GM20431 (cell line): ENCODE results near the gene PIK3CD.
"Not testable (repeated sequence)": the region's sequence is repeated elsewhere in the genome, so short reads cannot be mapped to it uniquely, and the experiment has no call there.

Experiments
- in situ Hi-C: fragments of 300-500 bp; cut with MseI, MboI; formaldehyde crosslinking; loops from one replicate; pipeline ENCODE4 v1.15.0; 2020; ENCODE audit warnings: low sequenced_read_pairs; ENCODE audit not compliant: unreplicated experiment

The PIK3CD gene

DNA sequence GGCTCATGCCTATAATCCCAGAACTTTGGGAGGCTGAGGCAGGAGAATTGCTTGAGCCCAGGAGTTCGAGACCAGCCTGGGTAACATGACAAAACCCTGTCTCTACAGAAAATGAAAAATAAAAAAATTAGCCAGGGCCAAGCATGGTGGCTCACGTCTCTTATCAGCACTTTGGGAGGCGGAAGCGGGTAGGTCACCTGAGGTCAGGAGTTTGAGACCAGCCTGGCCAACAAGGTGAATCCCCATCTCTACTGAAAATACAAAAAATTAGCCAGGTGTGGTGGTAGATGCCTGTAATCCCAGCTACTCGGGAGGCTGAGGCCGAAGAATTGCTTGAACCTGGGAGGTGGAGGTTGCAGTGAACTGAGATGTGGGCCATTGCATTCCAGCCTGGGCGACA lies 61.2 kb downstream of the PIK3CD start:
- in situ Hi-C loops, result not testable (repeated sequence)

- in situ Hi-C loops, result no loop called here
Measured at GRCh38 chr1:9714257-9714718, 62.8 kb downstream of the PIK3CD start.

DNA sequence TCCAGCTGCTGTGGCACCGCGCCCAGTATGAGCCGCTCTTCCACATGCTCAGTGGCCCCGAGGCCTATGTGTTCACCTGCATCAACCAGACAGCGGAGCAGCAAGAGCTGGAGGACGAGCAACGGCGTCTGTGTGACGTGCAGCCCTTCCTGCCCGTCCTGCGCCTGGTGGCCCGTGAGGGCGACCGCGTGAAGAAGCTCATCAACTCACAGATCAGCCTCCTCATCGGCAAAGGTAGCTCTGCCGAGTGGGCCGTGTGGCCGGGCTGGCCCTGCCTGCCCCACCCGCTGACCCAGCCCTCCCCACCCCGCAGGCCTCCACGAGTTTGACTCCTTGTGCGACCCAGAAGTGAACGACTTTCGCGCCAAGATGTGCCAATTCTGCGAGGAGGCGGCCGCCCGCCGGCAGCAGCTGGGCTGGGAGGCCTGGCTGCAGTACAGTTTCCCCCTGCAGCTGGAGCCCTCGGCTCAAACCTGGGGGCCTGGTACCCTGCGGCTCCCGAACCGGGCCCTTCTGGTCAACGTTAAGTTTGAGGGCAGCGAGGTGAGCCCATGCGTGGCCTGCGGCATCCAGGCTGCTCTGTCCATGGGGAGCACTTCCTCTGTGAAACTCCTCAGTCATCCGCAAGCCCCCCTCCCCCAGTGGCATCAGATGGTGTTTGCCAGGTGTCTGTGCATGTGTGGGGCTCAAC lies 64.2 kb downstream of the PIK3CD start:
- in situ Hi-C loops, result no loop called here

GRCh38 chr1:9716404-9717192 lies 65.1 kb downstream of the PIK3CD start:
- in situ Hi-C loops, result no loop called here

DNA sequence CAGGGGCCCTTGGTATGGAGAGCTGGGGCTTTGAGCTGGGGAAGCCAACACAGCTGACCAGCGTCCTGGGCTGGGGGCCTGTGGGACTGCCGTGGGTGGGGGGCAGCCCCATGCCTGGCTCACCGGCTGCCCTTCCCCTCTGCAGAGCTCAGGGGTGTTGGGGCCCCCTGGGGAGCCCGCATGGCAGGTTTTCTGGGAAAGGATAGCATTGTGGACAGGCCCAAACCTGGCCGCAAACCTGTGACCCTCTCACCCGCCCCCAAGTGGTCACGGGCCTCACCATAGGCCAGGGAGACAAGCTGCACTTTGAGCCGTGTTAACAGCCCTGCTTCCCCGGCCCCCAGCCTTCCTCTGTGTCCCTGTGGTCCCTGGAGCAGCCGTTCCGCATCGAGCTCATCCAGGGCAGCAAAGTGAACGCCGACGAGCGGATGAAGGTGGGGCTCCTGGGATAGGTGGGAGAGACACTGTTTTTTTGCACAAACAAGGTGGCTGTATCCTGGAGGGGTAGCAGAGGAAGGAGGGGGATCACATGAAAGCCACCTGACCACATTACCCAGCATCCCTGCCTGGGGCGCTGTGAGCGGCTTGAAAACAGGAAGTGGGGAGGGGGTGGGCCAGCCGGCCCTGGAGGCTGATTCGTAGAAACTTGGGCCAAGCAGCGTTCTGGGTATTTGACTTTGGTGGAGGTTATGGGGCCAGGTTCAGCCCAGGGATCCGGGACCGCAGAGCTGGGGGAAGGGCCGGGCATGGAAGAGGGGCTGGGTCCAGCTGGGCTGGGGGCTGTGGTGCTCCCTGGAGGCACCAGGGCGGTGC lies 65.9 kb downstream of the PIK3CD start:
- in situ Hi-C loops, result no loop called here

DNA sequence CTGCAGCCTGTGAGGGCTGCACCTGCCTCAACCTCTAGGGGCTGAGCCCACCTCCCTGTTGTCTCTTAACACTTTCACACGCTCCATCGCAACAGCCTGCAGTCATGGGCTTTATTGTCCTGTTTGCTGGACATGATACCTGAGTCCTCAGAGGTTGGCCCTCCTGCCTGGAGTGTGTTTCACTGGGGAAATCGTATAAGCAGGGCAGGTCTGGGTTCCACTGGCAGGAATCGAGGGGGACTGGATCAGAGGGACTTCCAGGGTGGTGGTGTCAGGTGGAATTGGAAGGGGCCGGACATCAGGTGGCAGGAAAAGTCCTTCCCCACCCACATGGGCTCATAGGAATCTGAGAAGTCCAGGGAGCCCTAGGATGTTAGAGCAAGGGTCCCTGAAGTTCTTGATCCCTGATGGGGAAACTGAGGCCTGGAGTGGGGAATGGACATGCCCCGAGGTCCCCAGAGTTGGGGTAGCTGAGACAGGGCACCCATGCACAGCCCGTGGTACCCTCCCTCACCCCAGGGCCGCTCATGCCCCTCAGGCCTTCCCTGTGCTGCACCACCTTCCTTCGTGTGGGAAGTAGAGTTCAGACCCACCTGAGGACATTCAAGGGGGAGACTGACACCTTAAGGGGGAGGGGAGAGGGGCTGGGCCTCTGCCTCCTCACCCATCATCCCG lies 66.6 kb downstream of the PIK3CD start:
- in situ Hi-C loops, result no loop called here

- in situ Hi-C loops, result no loop called here
Measured at GRCh38 chr1:9719978-9720722, 68.6 kb downstream of the PIK3CD start.

DNA sequence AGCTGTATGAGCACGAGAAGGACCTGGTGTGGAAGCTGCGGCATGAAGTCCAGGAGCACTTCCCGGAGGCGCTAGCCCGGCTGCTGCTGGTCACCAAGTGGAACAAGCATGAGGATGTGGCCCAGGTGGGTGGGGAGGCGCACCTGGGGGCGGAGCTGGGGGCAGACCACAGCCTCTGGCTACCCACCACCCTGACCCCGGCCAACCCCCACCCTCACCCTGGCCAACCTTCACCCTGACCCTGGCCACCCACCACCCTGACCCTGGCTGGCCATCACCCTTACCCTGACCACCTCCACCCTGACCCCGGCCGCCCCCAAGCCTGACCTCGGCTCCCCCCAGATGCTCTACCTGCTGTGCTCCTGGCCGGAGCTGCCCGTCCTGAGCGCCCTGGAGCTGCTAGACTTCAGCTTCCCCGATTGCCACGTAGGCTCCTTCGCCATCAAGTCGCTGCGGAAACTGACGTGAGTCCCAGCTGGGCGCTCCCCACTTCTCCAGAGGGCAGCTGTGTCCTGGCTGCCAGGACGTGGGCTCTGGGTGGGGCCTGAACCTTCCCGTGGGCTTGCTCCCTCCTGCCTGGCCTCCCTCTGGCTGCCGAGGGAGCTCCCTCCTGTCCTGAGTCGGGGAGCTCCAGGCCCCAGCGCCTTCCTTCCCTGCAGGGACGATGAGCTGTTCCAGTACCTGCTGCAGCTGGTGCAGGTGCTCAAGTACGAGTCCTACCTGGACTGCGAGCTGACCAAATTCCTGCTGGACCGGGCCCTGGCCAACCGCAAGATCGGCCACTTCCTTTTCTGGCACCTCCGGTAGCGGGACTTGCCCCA lies 69.5 kb downstream of the PIK3CD start:
- in situ Hi-C loops, result no loop called here

DNA sequence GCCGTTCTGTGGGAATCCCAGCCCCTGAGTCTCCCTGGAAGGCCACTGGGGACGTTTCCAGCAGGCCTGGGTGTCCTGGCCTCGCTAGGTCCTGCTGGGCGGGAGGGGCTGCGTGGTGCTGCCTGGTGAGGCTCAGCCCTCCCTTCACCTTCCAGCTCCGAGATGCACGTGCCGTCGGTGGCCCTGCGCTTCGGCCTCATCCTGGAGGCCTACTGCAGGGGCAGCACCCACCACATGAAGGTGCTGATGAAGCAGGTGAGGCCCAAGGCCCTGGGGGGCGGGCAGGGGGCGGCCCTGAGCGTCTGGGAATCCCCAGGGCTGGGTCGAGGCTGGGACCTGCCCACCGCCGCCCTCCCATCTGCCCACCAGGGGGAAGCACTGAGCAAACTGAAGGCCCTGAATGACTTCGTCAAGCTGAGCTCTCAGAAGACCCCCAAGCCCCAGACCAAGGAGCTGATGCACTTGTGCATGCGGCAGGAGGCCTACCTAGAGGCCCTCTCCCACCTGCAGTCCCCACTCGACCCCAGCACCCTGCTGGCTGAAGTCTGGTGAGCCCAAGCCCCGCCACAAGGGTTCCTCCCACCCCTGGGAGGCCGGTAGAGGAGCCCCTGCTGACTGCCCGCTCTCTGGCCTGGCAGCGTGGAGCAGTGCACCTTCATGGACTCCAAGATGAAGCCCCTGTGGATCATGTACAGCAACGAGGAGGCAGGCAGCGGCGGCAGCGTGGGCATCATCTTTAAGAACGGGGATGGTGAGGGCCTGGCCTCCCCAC lies 70.3 kb downstream of the PIK3CD start:
- in situ Hi-C loops, result no loop called here

- in situ Hi-C loops, result no loop called here
Measured at GRCh38 chr1:9722378-9722749, 70.8 kb downstream of the PIK3CD start.

- in situ Hi-C loops, result no loop called here
Measured at GRCh38 chr1:9723068-9723805, 71.7 kb downstream of the PIK3CD start.

- in situ Hi-C loops, result no loop called here
Measured at GRCh38 chr1:9723926-9724325, 72.4 kb downstream of the PIK3CD start.

GRCh38 chr1:9724706-9725476 lies 73.4 kb downstream of the PIK3CD start:
- in situ Hi-C loops, result no loop called here

GRCh38 chr1:9726406-9726805 lies 74.9 kb downstream of the PIK3CD start:
- in situ Hi-C loops, result no loop called here

GRCh38 chr1:9726905-9727595 lies 75.5 kb downstream of the PIK3CD start:
- in situ Hi-C loops, result no loop called here
